ENCODE data around the gene FBXL17.

GRCh38 chr5:108295578-108296368, 86.1 kb downstream of the FBXL17 start:
- TF ChIP-seq CTCF (IDR thresholded peaks at IDR 0.05; ENCODE audit: insufficient read depth, low read length, poor library complexity, severe bottlenecking) (no peak), EZH2phosphoT487 (conservative IDR thresholded peaks at IDR 0.05; ENCODE audit: low read length) (no peak)

All from SU-DHL-6 (cell line).